Osteoblast (primary cell): ENCODE results near the gene EGLN1. TPM values are rescaled to one million over a fixed set of nuclear protein-coding genes. Genes with fewer than 3 reads are reported as not detected.

Source experiments
- DNase-seq: peaks from one replicate; pipeline ENCODE4 v3.0.0; 2011; ENCODE audit warnings: low spot score, mixed read lengths; ENCODE audit not compliant: insufficient read length; ENCODE audit errors: missing footprints
- H2AFZ ChIP-seq: 2 replicates; pipeline ENCODE4 v1.6.0; 2011; ENCODE audit warnings: mild to moderate bottlenecking, low read length
- H3K27ac ChIP-seq: 2 replicates; pipeline ENCODE4 v1.5.1; 2011; ENCODE audit warnings: mild to moderate bottlenecking, low read depth, low read length, moderate library complexity
- H3K27me3 ChIP-seq: 2 replicates; pipeline ENCODE4 v1.6.0; 2012; ENCODE audit warnings: mild to moderate bottlenecking, control low read depth, inconsistent platforms, low read length, moderate library complexity; ENCODE audit not compliant: insufficient read depth
- H3K36me3 ChIP-seq: 2 replicates; pipeline ENCODE4 v1.5.1; 2011; ENCODE audit warnings: mild to moderate bottlenecking, low read length, control low read depth, moderate library complexity; ENCODE audit not compliant: insufficient read depth
- H3K4me1 ChIP-seq: 2 replicates; pipeline ENCODE4 v1.5.1; 2011; ENCODE audit warnings: mild to moderate bottlenecking, low read length, control low read depth, moderate library complexity; ENCODE audit not compliant: insufficient read depth
- H3K4me2 ChIP-seq: 2 replicates; pipeline ENCODE4 v1.6.0; 2011; ENCODE audit warnings: mild to moderate bottlenecking, low read length; ENCODE audit not compliant: insufficient read depth
- H3K4me3 ChIP-seq: fragments of 200-600 bp; sonication (generic); 3 replicates; pipeline ENCODE4 v1.5.1; 2012; ENCODE audit warnings: mild to moderate bottlenecking, low read length, inconsistent platforms; ENCODE audit not compliant: insufficient read depth
- H3K79me2 ChIP-seq: 2 replicates; pipeline ENCODE4 v1.6.0; 2012; ENCODE audit warnings: mild to moderate bottlenecking, low read length, control low read depth, inconsistent platforms; ENCODE audit not compliant: insufficient read depth
- H3K9me3 ChIP-seq: 2 replicates; pipeline ENCODE4 v1.5.1; 2011; ENCODE audit warnings: low read depth, low read length, control low read depth
- H4K20me1 ChIP-seq: 2 replicates; pipeline ENCODE4 v1.6.0; 2012; ENCODE audit warnings: mild to moderate bottlenecking, low read length, control low read depth; ENCODE audit not compliant: insufficient read depth
- total RNA-seq: library from RNA; depleted of rRNA; stranded (reverse); fragments of >200 nt; gene quantifications from 2 replicates; pipeline ENCODE4 v1.2.3, GENCODE V29; 2012
- TF ChIP-seq, protein P1 (sequence below): IDR thresholded peaks from 2 replicates; pipeline ENCODE4 v1.5.1; 2011; ENCODE audit warnings: mild to moderate bottlenecking, low read depth, low read length, moderate library complexity; ENCODE audit errors: extremely low read depth

EGLN1 gene
- total RNA-seq, 1 donor = 52.5 TPM

DNA sequence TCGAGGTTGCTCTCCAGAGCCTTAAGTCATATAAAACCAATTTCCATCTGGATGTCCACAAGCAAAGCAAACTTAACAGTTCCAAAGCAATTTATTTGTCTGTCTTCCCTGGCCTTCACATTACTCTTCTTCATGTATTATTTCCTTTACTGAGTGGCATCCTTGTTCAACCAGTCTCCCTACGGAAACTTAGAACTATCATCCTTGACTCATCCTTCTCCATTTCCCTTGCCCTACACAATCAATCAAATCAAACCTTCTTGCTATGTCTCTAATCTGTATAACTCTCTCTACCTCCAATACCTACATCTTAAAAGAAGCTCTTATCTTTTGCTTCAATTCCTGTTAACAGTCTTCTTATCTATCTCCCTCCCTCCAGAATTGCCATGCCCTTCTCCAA, 25.4 kb downstream of the EGLN1 start:
- Histone ChIP-seq H2AFZ (no peak overlapping the region), H3K4me3 (no peak overlapping the region), H3K4me2 (no peak overlapping the region), H3K9me3 (no peaks in the 10 kb centered on the region), H3K79me2 (peaks cover 61% of the 10 kb centered on the region), H3K36me3 (no peaks in the 10 kb centered on the region), H3K27me3 (no peaks in the 10 kb centered on the region), H4K20me1 (peaks cover 5% of the 10 kb centered on the region), H3K27ac (peak overlapping the region; percentile 99), H3K4me1 (peaks cover 20% of the 10 kb centered on the region)
- peak; percentile 15 for DNase-seq
- TF ChIP-seq, protein P1, sequence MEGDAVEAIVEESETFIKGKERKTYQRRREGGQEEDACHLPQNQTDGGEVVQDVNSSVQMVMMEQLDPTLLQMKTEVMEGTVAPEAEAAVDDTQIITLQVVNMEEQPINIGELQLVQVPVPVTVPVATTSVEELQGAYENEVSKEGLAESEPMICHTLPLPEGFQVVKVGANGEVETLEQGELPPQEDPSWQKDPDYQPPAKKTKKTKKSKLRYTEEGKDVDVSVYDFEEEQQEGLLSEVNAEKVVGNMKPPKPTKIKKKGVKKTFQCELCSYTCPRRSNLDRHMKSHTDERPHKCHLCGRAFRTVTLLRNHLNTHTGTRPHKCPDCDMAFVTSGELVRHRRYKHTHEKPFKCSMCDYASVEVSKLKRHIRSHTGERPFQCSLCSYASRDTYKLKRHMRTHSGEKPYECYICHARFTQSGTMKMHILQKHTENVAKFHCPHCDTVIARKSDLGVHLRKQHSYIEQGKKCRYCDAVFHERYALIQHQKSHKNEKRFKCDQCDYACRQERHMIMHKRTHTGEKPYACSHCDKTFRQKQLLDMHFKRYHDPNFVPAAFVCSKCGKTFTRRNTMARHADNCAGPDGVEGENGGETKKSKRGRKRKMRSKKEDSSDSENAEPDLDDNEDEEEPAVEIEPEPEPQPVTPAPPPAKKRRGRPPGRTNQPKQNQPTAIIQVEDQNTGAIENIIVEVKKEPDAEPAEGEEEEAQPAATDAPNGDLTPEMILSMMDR = no peak

DNA sequence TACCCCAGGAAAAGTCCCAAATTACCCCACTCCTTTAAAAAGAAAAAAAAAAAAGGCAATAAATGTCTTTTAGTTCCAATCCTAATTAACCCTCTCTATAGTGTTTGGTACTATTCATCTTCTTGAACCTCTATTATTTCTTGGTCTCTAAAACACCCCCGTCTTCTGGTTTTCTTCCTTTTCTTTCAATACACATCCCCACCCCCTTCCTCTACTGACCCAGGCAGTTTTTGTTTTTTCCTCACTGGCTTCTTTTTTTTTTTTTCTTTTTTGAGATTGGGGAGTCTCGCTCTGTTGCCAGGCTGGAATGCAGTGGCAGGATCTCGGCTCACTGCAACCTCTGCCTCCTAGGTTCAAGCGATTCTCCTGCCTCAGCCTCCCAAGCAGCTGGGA, 26.1 kb downstream of the EGLN1 start:
- no peak overlapping the region for H2AFZ ChIP-seq
- no peak overlapping the region for H3K4me3 ChIP-seq
- peak; percentile 53 for DNase-seq
- peak overlapping the region; percentile 82 for H3K4me2 ChIP-seq
- peaks cover 63% of the 10 kb centered on the region for H3K79me2 ChIP-seq
- no peaks in the 10 kb centered on the region for H3K27me3 ChIP-seq
- TF ChIP-seq, protein P1 = no peak
- H3K27ac ChIP-seq = peak overlapping the region; percentile 99
- no peaks in the 10 kb centered on the region for H3K36me3 ChIP-seq
- peaks cover 5% of the 10 kb centered on the region for H4K20me1 ChIP-seq
- H3K4me1 ChIP-seq = peaks cover 20% of the 10 kb centered on the region
- no peaks in the 10 kb centered on the region for H3K9me3 ChIP-seq

DNA sequence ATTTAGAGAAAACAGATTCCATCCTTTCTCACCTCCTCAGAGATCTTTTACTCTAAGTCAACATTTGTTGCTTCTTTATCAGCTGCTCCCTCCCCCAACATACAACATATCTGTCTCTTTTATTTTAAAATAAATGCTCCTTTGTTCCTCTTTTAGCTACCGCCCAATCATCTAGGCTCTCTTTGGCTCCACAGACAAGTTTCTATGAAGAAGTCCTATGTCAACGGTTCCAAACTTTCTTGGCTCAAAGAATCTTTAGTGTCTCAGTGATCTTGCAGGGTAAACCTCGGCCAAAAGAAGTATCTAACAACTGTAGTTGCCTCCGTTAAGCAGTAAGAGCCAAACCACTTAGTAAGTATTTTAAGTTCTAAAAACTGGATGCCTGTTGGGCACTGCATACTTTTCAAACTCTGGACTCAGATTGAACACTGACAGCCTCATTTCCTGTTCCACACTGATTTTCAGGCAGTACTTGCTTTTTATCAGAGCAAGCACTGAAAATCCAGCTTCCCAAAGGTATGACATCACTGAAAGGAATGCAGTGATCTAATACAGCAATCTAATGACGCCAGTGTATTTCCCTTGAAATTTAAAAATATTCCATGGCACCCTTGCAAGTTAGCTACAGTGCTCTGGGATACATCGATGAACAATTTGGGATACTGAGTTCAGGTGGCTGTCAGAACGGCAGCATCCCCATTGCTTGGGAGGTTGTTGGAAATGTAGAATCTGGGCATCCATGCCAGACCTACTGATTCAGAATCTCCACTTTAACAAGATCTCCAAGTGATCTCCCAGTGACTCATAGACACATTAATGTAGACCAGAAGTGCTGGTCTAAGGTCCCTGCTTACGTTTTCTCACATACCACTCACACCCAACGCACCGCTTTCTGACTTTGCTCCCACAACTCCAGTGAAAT, 26.8 kb downstream of the EGLN1 start:
- Histone ChIP-seq H3K27ac (peak overlapping the region; percentile 99), H3K4me3 (peak overlapping the region; percentile 52), H3K4me1 (peaks cover 22% of the 10 kb centered on the region), H2AFZ (peak overlapping the region; percentile 78), H3K27me3 (no peaks in the 10 kb centered on the region), H4K20me1 (peaks cover 5% of the 10 kb centered on the region), H3K36me3 (no peaks in the 10 kb centered on the region), H3K4me2 (peak overlapping the region; percentile 82), H3K9me3 (no peaks in the 10 kb centered on the region), H3K79me2 (peaks cover 63% of the 10 kb centered on the region)
- DNase-seq = peak; percentile 94
- TF ChIP-seq, protein P1 = no peak

DNA sequence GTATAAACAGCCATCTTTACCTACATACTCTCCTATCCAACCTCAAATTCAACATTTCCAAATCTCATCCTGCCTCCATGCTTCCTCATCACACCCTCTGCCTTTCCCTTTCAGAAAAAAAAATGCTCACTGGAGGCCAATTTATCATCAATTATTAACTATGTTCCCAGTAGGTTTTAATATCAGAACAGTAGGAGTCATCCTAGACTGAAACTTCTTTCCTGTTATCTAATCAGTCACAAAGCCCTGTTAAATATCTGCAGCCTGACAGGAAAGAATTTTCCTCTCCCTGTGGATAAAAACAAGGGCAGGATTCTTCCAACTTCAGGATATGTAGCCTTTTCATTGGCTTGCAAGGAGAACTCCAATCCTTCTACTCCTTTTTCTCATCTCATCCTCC, 28.4 kb downstream of the EGLN1 start:
- H3K79me2 ChIP-seq = peaks cover 67% of the 10 kb centered on the region
- H3K4me2 ChIP-seq = no peak overlapping the region

More for the DNA sequence above, 28.4 kb downstream of the EGLN1 start:
- H2AFZ ChIP-seq = no peak overlapping the region
- no peak overlapping the region for H3K27ac ChIP-seq
- H3K9me3 ChIP-seq = no peaks in the 10 kb centered on the region
- H3K27me3 ChIP-seq = no peaks in the 10 kb centered on the region
- no peak overlapping the region for H3K4me3 ChIP-seq
- H3K36me3 ChIP-seq = no peaks in the 10 kb centered on the region
- peaks cover 28% of the 10 kb centered on the region for H3K4me1 ChIP-seq
- no peak for DNase-seq
- TF ChIP-seq, protein P1 = no peak
- H4K20me1 ChIP-seq = peaks cover 7% of the 10 kb centered on the region
